H4 (cell line): ENCODE measurements around the gene PIN4. TPM values are rescaled to one million over a fixed set of nuclear protein-coding genes. Genes with fewer than 3 reads are reported as not detected.
"Not testable (repeated sequence)": the region's sequence is repeated elsewhere in the genome, so short reads cannot be mapped to it uniquely, and the experiment has no call there.

Experiments
- DNase-seq: peaks from one replicate; pipeline ENCODE4 v3.0.0-alpha.2; 2015; ENCODE audit warnings: low spot score
- total RNA-seq: library from RNA; depleted of rRNA; stranded (reverse); fragments of >200 nt; shearing (Covaris generic); gene quantifications from 2 replicates; pipeline ENCODE4 v1.2.3, GENCODE V29; 2014; rRNA removed

Gene PIN4
- total RNA-seq: 15.1 and 16.2 TPM in 2 replicates

DNA sequence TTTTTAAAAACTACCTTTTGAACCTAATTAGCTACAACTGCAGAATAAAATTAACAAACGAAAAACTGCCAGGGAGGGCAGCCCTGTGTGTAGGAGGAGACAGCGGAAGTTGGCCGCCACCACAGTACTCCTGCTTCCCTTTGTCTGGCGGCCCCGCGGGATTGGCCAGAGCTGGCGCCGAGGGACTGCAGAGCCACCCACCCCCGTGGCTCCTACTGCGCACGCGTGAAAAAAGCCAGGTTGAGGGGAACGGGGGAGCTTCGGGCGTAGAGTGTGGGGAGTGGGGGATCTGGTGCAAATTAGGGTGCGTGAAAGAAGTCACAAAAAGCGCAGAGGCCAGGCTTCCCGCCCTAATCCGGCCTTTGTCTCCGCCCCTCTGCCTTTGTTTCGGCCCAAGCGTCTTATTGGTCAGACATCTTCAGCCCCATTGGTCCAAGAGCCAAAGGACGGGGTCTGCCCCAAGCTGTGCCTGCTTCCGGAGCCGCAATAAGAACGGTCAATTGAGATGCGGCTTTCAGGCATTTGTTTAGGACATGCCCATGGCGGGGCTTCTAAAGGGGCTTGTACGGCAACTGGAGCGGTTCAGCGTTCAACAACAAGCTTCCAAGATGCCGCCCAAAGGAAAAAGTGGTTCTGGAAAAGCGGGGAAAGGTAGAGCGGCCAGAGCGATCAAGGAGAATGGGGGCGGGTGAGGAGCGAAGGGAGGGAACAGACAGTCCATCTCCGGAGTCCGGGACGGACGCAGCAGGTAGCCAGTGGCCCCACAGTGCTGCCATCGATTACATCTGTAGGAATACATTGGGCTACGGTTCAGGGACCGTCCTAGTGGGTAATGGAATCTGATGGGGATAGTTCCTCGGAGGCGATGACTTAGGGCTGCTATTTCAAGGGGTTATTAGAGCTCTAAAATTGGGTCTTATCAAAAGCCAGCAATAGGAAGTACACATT, at the start of gene PIN4:
PIN4 (plus strand) TSS at position 580 of the 948 bp plus-strand sequence; CDS start at position 609, 29 bp downstream.
- DNase-seq: peak; percentile 96

DNA sequence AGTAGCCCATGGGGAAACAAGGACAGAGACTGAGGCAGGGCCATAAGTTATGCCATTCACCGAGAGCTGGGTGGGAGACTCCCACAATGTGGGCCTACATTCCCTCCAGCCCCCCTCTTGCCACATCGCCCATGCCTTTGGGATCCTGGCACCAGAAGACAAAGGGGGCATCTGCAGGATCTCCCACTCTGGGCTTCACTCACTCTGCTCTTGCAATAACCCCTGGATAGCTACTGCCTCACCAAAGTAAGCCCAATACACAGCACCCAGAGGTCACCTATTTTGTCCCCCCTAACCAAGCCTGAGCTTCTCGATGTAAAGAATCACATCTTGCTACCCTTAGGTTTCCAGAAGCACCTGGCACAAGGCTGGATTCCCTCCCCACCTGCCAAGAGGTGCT, 49.1 kb upstream of the PIN4 start:
- DNase-seq: no peak

DNA sequence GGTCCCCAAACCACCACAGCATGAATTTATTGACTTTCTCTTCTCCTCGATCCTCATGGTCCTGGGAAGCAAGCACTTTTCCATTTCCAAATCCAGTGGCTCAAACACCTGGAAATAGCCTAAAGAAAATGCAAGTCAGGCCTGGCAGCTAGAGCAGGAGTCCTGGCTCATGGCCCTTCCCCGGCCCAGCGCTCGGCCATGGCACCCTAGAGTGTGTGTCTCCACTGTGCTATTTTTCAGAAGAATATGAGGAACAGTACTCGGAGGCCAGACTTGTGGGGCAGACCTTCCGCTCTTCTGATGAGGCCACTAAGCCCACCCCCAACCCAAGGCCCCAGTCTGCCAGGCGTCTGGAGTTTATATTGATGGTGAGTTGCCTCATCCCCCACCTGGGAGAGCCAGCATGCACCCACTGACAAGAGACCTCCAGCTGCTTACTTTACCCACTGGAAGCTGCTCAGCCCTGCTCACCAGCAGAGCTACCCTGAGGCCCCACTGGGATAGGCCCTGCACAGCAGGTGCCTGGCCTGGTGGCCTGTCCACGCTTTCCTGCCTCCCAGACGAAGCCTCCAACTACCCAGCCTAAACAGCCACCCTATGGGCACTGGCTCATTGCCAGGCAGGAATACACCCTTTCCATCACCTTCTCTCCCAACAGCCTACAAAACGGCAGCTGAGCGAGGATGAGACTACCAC, 47.6 kb upstream of the PIN4 start:
- DNase-seq: no peak

DNA sequence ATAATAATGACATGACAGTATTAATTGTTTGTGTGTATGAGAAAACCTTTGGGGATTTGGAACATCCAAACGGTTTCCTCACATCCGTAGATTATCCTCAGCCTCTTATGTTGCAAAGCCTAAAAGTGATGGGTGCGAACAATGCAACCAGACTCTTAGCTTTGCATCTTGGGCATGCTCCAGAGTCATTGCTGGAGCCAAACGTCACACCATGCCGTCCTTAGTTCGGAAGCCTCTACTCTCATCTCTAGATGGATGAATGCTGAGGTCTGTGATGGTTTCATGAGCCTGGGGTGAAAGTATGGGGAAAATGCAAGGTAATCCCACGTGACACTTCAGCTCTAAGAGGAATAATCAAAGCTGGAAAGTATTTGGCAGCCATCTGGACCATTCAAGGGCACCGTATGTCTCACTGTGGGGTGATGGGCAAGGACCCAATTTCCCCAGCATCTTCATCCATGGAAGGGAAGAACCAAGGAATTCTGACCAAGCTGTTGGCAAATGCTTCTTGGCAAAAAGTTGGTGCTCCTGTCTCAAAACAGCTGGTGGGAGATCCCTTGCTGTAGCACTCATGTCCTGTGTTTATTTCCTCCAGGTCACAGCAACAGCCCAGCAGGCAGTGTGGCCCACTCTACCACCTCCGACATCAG, 43.6 kb upstream of the PIN4 start:
- DNase-seq: no peak

DNA sequence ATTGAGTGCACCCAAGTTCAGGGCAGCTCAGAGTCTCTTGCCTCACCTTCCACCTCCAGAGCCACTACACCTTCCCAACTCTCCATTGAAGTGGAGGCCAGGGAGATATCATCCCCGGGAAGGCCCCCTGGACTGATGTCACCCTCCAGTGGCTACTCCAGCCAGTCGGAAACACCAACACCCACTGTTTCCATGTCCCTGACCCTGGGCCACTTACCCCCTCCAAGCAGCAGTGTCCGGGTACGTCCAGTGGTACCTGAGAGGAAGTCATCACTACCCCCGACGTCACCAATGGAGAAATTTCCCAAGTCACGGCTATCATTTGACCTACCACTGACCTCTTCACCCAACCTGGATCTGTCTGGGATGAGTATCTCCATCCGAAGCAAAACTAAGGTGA, 42.0 kb upstream of the PIN4 start:
- no peak for DNase-seq

DNA sequence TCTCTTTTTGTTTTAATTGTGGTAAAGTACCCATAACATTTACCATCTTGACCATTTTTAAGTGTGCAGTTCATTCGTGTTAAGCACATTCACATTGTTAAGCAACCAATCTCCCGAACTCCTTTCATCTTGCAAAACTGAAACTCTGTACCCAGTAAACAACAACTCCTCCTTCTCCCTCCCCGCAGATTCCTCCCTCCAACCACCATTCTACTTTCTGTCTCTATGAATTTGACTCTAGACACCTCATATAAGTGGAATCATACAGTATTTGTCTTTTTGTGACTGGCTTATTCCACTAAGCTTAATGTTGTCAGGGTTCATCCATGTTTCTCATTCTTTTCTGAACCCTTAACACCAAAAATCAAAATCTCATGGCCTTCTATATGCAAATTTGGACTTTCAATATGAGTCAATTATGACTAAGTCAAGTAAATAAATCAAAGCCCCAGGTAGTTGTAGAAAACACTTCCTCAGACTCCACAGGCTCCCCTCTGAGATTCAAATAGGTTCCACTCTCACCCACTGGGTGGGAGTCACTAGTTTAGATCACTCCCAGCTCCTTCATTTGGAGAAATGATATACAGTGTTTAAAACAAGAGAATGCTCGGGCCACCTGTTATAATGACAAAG, 40.1 kb upstream of the PIN4 start:
- DNase-seq: no peak

DNA sequence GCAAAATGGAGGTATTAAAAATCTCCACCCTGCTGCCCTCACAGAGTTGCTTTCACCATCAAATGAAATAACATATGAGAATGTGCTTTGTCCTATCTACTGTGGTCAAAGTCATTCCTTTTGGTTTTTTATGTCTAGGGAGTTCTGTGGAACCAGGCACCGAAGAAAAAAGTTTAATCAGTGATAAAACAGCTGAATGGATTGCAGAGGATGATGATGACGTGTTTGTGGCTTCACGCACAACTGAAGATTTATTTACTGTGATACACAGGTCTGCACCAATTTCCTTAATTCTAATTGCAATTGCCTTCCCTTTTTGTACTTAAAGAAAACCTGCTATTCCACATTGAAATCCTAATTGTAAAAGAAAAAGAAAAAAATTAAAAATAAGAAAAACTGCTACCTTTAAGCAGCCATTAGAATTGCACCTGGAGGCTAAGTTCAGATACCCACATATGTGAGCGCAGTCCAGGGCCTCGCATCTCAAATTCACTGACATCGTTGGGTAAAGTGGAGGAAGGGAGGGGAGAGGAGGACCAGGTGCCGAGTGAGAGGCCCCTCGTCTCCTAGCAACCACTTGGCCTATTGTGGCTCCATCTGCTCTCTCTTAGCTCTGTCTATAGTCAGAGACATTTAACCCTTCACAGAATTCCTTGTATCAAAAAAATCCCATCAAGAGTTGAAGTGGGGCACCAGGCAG, 39.3 kb upstream of the PIN4 start:
- no peak for DNase-seq

DNA sequence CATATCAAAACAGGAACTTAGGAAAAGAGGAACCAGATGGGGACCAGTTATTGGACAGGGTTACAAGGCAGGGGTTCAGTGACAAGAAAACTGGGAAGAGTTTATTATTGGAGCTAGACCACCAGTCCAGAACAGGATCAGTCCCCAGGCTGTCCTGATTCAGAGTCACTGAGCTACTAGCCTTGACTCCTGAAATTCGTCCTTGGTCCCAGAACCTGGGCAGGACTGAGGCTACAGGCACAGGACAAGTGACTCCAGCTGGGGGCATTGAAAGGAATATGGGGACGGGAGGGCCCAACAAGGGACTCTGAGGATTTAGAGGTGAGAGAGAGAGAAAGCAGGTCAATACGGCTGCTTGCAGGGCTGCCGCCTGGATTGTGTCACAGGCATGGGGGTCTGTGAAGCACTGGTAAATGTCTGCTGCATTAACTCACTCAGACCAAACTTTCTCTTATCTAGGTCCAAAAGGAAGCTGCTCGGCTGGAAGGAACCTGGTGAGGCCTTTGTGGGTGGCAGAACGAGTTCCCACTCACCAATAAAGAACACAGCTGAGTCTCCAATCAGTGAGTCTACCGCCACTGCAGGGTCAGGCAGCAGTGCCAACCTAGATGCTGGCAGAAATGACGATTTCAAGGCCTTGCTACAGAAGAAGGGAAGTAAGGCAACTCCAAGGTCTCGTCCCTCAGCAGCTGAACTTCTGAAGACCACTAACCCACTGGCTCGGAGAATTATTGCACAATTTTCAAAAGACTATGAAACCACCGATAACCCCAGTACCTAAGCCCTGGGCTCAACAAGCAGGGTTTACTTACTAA, 38.6 kb upstream of the PIN4 start:
- DNase-seq: no peak

DNA sequence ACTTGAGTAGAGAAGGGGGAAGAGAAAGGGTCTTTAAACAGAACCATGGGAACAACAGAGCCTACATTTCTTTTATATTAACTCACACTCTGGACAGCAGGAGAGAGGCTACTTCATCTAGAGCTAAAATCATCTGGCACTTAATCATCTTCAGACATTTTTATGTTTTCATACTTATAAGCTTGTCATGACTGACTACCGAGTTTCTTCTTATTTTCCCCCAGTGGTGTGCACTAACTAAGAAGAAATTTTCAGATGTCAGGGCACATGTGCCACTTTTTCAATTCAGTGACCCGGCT, 38.0 kb upstream of the PIN4 start:
- no peak for DNase-seq

DNA sequence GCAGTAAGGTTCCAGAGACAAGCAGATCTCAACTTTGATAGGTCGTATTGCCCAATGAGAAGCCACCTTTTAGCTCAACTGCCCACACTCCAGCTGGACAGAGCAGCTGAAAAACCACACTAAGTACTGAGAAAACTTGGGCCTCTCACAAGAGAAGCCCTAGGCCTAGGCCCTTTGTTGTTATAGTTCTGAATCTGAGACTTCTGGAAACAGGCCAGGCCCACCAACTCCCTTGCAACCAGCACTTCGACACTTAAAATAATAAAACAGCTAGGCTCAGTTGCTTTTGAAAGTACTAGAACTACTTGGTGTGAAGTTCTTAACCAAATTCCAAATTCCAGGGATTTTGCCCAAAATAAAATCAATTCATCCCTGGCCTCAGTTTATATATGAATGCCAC, 36.4 kb upstream of the PIN4 start:
- no peak for DNase-seq

DNA sequence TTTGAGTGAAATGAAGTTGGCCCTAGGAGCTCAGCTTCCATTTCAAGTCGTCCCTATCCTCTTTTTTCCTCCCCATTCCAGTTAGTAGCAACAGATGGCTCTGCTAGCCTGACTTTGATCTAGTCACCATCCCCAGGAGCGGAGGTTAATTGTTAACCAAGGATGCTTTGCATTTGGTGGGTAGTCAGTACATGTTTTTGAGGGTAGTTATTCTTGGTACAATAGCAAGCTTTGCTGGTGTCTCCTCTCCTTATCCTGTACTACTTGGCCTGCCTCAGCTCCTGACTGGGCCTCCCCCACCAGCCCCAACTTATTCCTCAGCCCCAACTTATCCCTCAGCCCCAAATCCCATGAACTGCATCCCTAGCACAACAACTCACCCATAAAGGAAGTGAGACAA, 35.0 kb upstream of the PIN4 start:
- DNase-seq: no peak

DNA sequence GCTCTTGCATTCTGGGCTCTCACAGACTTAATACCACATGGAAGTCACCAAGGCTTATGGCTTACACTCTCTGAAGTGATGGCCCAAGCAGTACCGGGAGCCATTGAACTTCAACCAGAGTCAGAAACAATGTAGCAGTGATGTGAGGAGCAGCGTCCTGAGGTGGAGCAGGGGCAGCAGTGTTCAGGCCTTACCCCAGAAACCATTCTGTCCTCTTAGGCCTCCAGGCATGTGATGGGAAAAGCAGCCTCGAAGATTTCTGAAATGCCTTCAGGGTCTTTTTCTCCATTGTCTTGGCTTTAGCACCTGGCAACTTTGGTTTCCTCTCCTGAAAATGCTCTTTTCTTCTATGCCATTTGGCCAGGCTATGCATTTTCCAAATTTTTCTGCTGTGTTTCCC, 22.8 kb upstream of the PIN4 start:
- DNase-seq: no peak

DNA sequence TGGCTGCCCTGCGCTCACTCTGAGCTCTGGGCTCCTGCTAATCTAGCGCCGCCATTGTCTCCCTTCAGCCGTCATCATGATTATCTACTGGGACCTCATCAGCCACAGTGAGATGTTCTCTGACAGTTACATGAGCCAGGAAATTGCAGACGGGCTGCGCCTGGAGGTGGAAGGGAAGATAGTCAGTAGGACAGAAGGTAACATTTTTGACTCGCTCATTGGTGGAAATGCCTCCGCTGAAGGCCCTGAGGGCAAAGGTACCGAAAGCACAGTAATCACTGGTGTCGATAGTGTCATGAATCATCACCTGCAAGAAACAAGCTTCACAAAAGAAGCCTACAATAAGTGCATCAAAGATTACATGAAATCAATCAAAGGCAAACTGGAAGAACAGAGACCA, 21.8 kb upstream of the PIN4 start:
- no peak for DNase-seq

DNA sequence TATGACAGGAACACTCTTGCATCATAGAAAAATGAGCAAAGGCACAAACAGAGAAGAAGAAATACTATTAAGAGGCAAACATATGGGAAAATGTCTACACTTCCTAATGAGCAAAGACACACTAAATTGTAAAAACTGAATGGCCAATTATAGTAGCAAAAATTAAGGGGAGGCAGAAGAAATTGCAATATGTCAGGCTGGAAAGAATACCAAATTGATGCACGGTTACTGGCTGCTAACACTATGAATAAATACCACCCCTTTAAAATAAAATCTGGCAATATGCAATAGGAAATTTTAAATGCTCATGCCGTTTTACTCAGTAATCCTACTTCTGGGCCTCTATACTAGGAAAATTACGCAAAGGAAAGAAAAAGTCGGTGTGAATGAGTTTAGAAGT, 16.0 kb upstream of the PIN4 start:
- no peak for DNase-seq

DNA sequence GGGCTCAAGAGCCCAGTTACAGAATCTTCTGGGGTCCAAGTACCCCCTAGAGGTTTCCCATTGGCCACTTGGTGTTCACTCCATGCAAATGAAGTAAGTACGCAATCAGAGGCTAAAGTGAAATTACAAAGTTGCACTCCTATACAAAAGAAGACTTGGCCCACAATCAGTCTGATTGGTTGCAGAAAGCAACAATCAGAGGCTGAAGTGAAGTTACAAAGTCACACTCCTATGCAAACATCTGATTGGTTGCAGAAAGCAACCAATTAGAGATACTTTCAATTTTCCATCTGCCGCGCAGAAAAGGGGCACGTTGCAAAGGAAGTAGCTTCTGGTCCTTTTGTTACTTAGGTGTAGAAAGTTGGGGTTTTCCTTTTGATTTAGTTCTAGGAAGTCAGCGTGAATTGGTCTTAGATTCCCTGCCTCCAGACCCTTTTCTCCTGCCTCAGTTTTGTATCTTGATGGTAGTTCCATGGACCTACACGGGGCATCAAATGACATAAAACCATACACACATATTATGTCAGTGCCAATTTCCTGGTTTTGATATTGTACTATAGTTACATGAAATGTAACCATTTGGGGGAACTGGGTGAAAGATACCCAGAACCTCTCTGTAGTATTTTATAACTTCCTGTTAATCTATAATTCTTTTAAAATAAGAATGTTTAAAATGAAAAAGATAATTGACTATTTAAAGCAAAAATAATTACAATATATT, 12.4 kb upstream of the PIN4 start:
- peak; percentile 46 for DNase-seq

DNA sequence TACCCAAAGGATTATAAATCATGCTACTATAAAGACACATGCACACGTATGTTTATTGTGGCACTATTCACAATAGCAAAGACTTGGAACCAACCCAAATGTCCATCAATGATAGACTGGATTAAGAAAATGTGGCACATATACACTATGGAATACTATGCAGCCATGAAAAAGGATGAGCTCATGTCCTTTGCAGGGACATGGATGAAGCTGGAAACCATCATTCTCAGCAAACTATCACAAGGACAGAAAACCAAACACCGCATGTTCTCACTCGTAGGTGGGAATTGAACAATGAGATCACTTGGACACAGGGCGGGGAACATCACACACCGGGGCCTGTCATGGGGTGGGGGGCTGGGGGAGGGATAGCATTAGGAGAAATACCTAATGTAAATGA, 5.3 kb upstream of the PIN4 start:
- not testable (repeated sequence) for DNase-seq

DNA sequence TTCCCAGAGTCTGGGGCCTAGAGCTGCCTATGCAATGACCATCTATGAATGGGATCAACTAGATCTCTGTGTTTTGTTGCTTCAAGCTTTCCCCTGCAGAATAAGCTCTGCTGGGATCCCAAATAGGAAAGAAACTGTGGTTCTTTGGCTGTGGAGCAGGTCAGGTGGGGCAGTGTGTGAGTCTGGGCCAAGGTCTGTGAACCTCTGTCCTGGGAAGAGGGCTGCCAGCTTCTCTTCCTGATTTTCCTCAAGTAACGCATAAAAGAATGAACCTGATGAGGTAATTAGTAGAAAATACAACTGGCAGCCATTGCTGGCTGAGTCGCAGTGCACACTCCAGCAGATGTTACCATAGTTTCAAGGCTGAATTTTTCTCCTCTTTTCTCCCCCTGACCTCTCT, 4.6 kb upstream of the PIN4 start:
- no peak for DNase-seq

DNA sequence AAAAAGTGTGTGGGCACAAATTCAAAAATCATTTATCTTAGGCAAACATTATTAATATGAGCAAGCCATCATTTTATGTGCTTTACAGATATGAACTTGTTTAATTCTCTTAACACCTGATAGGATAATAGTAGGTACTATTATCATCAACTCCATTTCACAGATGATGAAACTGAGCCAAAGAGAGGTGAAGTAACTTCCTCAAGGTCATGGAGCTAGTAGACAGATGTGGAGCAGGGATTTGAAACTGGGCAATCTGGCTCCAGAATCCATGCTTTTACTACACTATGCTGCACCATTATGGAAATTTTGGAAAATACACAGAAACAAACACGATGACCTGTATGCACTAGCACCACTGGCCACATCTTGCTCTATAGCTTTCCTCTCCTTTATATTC, 1.0 kb upstream of the PIN4 start:
- DNase-seq: no peak

DNA sequence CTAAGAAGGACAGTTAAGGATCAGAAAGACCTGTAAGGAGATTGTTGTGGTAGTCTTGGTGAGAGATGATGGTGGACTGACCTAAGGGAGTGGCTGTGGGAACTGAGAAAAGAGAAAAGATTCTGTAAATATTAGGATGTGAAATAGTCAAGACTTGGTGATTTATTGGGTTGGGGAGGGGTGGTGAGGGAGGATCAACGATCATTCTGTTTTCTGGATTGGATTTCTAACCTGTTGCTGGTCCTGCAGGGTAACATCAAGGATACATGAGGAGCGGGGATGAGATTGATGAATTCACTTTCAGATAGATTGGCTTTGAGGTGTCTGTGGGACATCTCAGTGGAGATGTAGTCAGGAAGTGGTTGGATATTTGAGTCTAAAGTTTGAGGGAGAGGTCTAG, 1.4 kb downstream of the PIN4 start:
- DNase-seq: no peak
